ENCODE measurements around the gene POLG2. TPM values are rescaled to one million over a fixed set of nuclear protein-coding genes. Genes with fewer than 3 reads are reported as not detected.
A peak's percentile ranks its signal among the peaks of the same experiment; 100 is the strongest.

Gene POLG2
- total and polyA plus RNA-seq, 3 donors from 2014 or later, result 19.0 to 47.1 (median 29.7) TPM

GRCh38 chr17:64448665-64449512, 48.0 kb downstream of the POLG2 start, which contains the start of gene MILR1:
Gene MILR1, plus strand, starts transcription at chr17:64449115. Its CDS starts 54 bp downstream, at chr17:64449169.
- Histone ChIP-seq H3K27me3 (no peaks in the 10 kb centered on the region), H3K9me3 (no peaks in the 10 kb centered on the region), H3K27ac (no peak within 1 kb of the TSS), H3K4me1 (no peaks in the 10 kb centered on the region), H3K36me3 (ENCODE audit: low read depth, missing control alignments) (no peaks in the 10 kb centered on the region), H3K4me3 (no peak within 1 kb of the TSS)
- WGBS, 2 donors, result 46 to 50% methylated on average over 10 of the region's 10 CpGs
- intact Hi-C loops (cut with DNase I; ENCODE audit: low total_unique reads), result no loop called here
- TF ChIP-seq, protein P1, sequence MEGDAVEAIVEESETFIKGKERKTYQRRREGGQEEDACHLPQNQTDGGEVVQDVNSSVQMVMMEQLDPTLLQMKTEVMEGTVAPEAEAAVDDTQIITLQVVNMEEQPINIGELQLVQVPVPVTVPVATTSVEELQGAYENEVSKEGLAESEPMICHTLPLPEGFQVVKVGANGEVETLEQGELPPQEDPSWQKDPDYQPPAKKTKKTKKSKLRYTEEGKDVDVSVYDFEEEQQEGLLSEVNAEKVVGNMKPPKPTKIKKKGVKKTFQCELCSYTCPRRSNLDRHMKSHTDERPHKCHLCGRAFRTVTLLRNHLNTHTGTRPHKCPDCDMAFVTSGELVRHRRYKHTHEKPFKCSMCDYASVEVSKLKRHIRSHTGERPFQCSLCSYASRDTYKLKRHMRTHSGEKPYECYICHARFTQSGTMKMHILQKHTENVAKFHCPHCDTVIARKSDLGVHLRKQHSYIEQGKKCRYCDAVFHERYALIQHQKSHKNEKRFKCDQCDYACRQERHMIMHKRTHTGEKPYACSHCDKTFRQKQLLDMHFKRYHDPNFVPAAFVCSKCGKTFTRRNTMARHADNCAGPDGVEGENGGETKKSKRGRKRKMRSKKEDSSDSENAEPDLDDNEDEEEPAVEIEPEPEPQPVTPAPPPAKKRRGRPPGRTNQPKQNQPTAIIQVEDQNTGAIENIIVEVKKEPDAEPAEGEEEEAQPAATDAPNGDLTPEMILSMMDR (IDR thresholded peaks at IDR 0.05), result no peak
- TF ChIP-seq POLR2A (IDR thresholded peaks at IDR 0.05), result no peak
- peak; percentile 35 for DNase-seq

- H3K36me3 ChIP-seq (ENCODE audit: low read depth, missing control alignments), result no peaks in the 10 kb centered on the region
- TF ChIP-seq POLR2A (IDR thresholded peaks at IDR 0.05), result no peak
- TF ChIP-seq, protein P1 (IDR thresholded peaks at IDR 0.05), result no peak
- DNase-seq, result no peak
- H3K9me3 ChIP-seq, result no peaks in the 10 kb centered on the region
- H3K4me3 ChIP-seq, result no peak overlapping the region
- 92 to 100% methylated on average over 1 of the region's 1 CpG for WGBS, 2 donors
- no peaks in the 10 kb centered on the region for H3K4me1 ChIP-seq
- intact Hi-C loops (cut with DNase I; ENCODE audit: low total_unique reads), result no loop called here
- H3K27ac ChIP-seq, result no peak overlapping the region
- H3K27me3 ChIP-seq, result no peaks in the 10 kb centered on the region
Observed at GRCh38 chr17:64447526-64447925, 49.3 kb downstream of the POLG2 start.

DNA sequence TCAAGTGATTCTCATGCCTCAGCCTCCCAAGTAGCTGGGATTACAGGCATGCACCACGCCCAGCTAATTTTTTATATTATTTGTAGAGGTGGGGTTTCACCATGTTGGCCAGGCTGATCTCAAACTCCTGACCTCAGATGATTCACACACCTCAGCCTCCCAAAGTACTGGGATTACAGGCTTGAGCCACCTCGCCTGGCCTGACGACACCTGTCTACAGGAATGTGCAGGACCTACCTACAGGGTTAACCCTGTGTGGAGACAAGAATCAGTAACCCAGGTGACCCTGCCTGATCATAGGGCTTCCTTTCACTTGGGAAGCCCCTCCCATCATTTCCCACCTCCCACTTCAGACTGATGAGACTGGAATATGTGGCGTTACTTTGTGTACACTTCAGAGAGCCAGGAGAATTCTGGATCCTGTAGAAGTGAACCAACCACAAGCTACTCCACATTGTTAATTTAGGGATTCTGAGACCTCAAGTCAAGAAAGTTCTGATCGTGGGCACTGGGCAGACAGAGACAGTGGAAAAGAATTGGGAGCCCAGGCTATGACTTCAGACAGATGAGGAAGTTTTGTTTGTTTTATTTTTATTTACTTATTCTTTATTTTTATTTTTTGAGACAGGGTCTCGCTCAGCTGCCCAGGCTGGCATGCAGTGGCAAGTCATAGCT, 53.6 kb downstream of the POLG2 start:
- no peak for DNase-seq
- no peak overlapping the region for H3K4me3 ChIP-seq
- no peaks in the 10 kb centered on the region for H3K9me3 ChIP-seq
- H3K36me3 ChIP-seq (ENCODE audit: low read depth, missing control alignments), result no peaks in the 10 kb centered on the region
- no peaks in the 10 kb centered on the region for H3K4me1 ChIP-seq
- 86 to 92% methylated on average over 5 to 6 of the region's 6 CpGs for WGBS, 2 donors
- H3K27ac ChIP-seq, result no peak overlapping the region
- intact Hi-C loops (cut with DNase I; ENCODE audit: low total_unique reads), result no loop called here
- H3K27me3 ChIP-seq, result no peaks in the 10 kb centered on the region
- TF ChIP-seq, protein P1 (IDR thresholded peaks at IDR 0.05), result no peak
- TF ChIP-seq POLR2A (IDR thresholded peaks at IDR 0.05), result no peak

- intact Hi-C loops (cut with DNase I; ENCODE audit: low total_unique reads), result no loop called here
- Histone ChIP-seq H3K9me3 (no peaks in the 10 kb centered on the region), H3K27me3 (no peaks in the 10 kb centered on the region), H3K27ac (no peak overlapping the region), H3K36me3 (ENCODE audit: low read depth, missing control alignments) (no peaks in the 10 kb centered on the region), H3K4me1 (no peaks in the 10 kb centered on the region), H3K4me3 (no peak overlapping the region)
- DNase-seq, result no peak
- TF ChIP-seq POLR2A (IDR thresholded peaks at IDR 0.05), result no peak
- TF ChIP-seq, protein P1 (IDR thresholded peaks at IDR 0.05), result no peak
- 80 to 90% methylated on average over 3 of the region's 3 CpGs for WGBS, 2 donors
Observed at GRCh38 chr17:64442541-64442971, 54.3 kb downstream of the POLG2 start.

Measured in testis (tissue), 3 donors.